ENCODE results near the gene CYP26B1. TPM values are rescaled to one million over a fixed set of nuclear protein-coding genes. Genes with fewer than 3 reads are reported as not detected.

The CYP26B1 gene
- total and polyA plus RNA-seq, 9 of the 15 experiments (the other 6 are each of a cell fraction or from before 2014, with no cell fraction given): 0.01 to 0.13 (median 0.04) TPM; not detected in 6

DNA sequence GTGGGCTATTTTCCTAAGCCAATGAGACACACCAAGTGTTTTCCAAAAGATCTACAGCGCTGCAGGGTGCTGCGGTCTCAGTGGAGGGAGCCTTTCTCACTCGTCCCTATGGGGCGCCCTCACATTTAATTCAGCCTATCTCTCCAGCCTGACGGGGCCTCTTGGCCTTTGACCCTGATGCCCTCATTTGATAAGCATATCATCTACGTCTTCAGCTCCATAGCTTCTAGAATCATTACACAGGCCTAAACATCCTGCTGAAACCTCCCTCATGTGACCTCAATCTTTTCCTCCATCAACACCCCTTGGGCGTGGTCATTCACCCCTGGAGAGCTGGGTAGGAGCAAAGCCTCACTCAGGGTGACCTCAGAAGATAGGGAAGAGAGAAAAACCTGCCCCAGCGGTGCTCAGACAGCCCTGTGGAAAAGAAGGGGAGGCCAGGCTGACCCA is 57.4 kb downstream of the CYP26B1 start (continued):
- no peak for TF ChIP-seq PHTF2 (CRISPR knock-in tag; IDR thresholded peaks at IDR 0.05)
- TF ChIP-seq CBX8 (IDR thresholded peaks at IDR 0.05; ENCODE audit: borderline replicate concordance, extremely low read depth, low read depth, low read length, poor library complexity, severe bottlenecking): no peak
- no peak for TF ChIP-seq KLF10 (CRISPR knock-in tag; IDR thresholded peaks at IDR 0.05)
- TF ChIP-seq CHCHD3 (CRISPR knock-in tag; IDR thresholded peaks at IDR 0.05): no peak
- peak; percentile 26; the same call in 1 of the 2 replicates for TF ChIP-seq TEAD4 (IDR thresholded peaks at IDR 0.05; ENCODE audit: low read length)
- TF ChIP-seq TEAD4 (CRISPR knock-in tag; IDR thresholded peaks at IDR 0.05; ENCODE audit: borderline replicate concordance): no peak
- no peak for TF ChIP-seq ZNF143 (CRISPR knock-in tag; IDR thresholded peaks at IDR 0.05)
- no peak for TF ChIP-seq TBP (optimal IDR thresholded peaks at IDR 0.05; ENCODE audit: low read depth, low read length)
- TF ChIP-seq ARNT (IDR thresholded peaks at IDR 0.05): no peak
- no peak for TF ChIP-seq EWSR1 (IDR thresholded peaks at IDR 0.05; ENCODE audit: borderline replicate concordance, low read depth, partially characterized antibody)
- TF ChIP-seq ZNF395 (CRISPR knock-in tag; IDR thresholded peaks at IDR 0.05): no peak
- no peak for TF ChIP-seq ZKSCAN1 (IDR thresholded peaks at IDR 0.05; ENCODE audit: low read depth, low read length)
- TF ChIP-seq ZNF3 (CRISPR knock-in tag; IDR thresholded peaks at IDR 0.05): no peak
- no peak for TF ChIP-seq TGIF2 (CRISPR knock-in tag; IDR thresholded peaks at IDR 0.05)
- no peak for TF ChIP-seq ZNF507 (tag; conservative IDR thresholded peaks at IDR 0.05)
- no peak for TF ChIP-seq BRD9 (IDR thresholded peaks at IDR 0.05; ENCODE audit: low read depth, partially characterized antibody)
- no peak for TF ChIP-seq ZNF316 (IDR thresholded peaks at IDR 0.05)
- TF ChIP-seq SP2 (IDR thresholded peaks at IDR 0.05; ENCODE audit: extremely low read depth, low read depth, low read length, poor library complexity, severe bottlenecking): no peak
- TF ChIP-seq ZNF766 (CRISPR knock-in tag; conservative IDR thresholded peaks at IDR 0.05): peak; percentile 88
- no peak for TF ChIP-seq MAFF (IDR thresholded peaks at IDR 0.05; ENCODE audit: low read length)
- no peak for TF ChIP-seq AFF1 (IDR thresholded peaks at IDR 0.05; ENCODE audit: low read depth in 1 of 2, partially characterized antibody in 2 of 2)
- peak; percentile 52; the same call in 1 of the 2 replicates for TF ChIP-seq NR2C1 (IDR thresholded peaks at IDR 0.05)
- peak; percentile 90 for TF ChIP-seq NR2C1 (tag; IDR thresholded peaks at IDR 0.05)
- no peak for TF ChIP-seq BRF1 (IDR thresholded peaks at IDR 0.05; ENCODE audit: borderline replicate concordance, extremely low read depth, insufficient read length)
- TF ChIP-seq FOXJ2 (tag; IDR thresholded peaks at IDR 0.05): peak; percentile 98
- no peak for TF ChIP-seq ZNF124 (CRISPR knock-in tag; IDR thresholded peaks at IDR 0.05)
- TF ChIP-seq SAFB (IDR thresholded peaks at IDR 0.05; ENCODE audit: borderline replicate concordance, low read depth, low read length): no peak
